Measurements from ENCODE around the gene TFCP2.

TFCP2 gene

DNA sequence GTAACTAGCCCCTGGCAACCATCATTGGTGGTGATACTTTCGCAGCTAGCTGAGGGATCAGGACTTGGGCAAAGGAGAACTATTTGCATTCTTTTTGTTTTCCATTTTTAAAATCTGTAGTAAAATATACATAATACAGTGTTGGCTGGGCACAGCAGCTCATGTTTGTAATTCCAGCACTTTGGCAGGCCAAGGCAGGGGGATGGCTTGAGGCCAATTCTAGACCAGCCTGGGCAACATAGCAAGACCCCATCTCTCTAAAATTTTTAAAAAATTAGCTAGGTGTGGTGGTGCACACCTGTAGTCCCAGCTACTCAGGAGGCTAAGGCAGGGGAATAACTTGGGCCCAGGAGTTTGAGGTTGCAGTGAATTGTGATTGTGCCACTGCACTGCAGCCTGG is 20.0 kb downstream of the TFCP2 start:
- H3K4me3 ChIP-seq (ENCODE audit: low read depth, low read length) = no peak overlapping the region
- TF ChIP-seq, protein P1, sequence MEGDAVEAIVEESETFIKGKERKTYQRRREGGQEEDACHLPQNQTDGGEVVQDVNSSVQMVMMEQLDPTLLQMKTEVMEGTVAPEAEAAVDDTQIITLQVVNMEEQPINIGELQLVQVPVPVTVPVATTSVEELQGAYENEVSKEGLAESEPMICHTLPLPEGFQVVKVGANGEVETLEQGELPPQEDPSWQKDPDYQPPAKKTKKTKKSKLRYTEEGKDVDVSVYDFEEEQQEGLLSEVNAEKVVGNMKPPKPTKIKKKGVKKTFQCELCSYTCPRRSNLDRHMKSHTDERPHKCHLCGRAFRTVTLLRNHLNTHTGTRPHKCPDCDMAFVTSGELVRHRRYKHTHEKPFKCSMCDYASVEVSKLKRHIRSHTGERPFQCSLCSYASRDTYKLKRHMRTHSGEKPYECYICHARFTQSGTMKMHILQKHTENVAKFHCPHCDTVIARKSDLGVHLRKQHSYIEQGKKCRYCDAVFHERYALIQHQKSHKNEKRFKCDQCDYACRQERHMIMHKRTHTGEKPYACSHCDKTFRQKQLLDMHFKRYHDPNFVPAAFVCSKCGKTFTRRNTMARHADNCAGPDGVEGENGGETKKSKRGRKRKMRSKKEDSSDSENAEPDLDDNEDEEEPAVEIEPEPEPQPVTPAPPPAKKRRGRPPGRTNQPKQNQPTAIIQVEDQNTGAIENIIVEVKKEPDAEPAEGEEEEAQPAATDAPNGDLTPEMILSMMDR (IDR thresholded peaks at IDR 0.05; ENCODE audit: low read depth, low read length) = no peak

DNA sequence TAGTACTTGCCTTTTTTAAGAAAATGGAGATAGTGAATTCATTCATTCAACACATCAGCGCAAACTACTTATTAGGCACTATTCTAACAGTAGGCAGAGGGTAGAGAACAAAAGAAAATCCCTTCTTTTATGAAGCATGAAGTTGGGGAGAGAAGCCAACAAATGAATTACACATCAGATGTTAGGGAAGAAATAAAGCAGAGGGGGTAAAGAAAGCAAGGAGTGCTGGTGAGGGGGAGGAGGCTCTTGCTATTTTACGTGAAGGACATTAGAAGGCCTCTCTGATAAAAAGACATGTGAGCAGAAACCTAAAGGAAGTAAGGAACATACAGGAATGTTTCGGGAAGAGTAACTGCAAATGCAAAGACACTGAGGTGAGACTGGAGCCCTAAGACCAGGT is 22.2 kb downstream of the TFCP2 start:
- TF ChIP-seq, protein P1 (IDR thresholded peaks at IDR 0.05; ENCODE audit: low read depth, low read length) = no peak
- H3K4me3 ChIP-seq (ENCODE audit: low read depth, low read length) = no peak overlapping the region

DNA sequence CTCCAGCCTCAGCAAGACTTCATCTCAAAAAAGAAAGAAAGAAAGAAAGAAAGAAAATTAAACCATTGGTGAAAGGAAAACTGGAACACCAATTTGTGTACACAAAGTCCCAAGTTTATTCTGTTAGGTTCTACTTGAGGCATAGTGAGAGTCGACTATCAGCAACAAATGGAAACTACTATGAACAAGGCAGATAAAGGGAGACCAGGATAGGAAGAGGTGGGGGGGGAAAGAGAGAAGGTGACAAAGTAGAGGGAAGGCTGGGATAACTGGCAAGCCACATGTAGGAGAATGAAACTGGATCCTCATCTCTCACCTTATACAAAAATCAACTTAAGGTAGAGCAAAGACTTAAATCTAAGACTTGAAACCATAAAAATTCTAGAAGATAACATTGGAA is 25.6 kb downstream of the TFCP2 start:
- TF ChIP-seq, protein P1 (IDR thresholded peaks at IDR 0.05; ENCODE audit: low read depth, low read length) = no peak

DNA sequence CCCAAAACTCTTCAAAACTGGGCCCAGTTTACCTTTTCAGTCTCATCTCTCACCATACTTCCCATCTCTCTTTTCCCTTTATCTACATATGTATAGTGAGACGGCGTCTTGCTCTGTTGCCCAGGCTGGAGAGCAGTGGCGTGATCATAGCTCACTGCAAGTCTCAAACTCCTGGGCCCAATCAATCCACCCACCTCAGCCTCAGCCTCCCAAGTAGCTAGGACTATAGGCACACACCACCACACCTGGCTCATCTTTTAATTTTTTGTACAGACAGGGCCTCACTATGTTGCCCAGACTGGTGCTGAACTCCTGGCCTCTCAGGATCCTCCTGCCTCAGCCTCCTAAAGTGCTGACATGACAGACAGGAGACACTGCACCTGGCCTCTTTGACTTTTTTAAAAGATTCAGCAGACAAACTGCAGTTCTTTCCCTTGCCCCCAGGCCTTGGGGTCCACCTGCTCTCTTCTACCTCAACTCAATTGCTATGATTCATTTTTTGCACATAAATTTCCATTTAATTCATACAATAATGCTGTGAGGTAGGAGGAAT is 33.6 kb downstream of the TFCP2 start:
- TF ChIP-seq, protein P1 (IDR thresholded peaks at IDR 0.05; ENCODE audit: low read depth, low read length) = no peak
- H3K4me3 ChIP-seq (ENCODE audit: low read depth, low read length) = no peak overlapping the region

More for the DNA sequence above, 25.6 kb downstream of the TFCP2 start:
- no peak overlapping the region for H3K4me3 ChIP-seq (ENCODE audit: low read depth, low read length)

DNA sequence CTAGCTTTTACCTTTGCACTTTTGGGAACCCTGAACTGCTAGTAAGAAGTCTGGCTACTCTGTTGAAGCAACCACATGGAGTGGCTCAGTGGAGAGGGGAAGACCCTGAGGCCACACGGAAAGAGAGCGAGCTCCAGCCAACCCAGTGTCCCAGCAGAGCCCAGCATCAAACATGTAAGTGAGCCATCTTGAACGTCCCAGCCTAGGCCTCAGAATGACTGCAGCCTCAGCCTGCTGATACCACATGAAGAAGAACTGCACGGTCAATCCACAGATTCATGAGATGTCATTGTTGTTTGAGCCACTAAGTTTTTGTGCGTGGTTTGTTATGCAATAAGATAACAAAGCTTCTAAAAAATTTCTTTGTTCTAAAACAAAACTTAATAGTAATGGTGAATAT is 40.2 kb downstream of the TFCP2 start:
- TF ChIP-seq, protein P1 (IDR thresholded peaks at IDR 0.05; ENCODE audit: low read depth, low read length) = no peak
- H3K4me3 ChIP-seq (ENCODE audit: low read depth, low read length) = no peak overlapping the region

DNA sequence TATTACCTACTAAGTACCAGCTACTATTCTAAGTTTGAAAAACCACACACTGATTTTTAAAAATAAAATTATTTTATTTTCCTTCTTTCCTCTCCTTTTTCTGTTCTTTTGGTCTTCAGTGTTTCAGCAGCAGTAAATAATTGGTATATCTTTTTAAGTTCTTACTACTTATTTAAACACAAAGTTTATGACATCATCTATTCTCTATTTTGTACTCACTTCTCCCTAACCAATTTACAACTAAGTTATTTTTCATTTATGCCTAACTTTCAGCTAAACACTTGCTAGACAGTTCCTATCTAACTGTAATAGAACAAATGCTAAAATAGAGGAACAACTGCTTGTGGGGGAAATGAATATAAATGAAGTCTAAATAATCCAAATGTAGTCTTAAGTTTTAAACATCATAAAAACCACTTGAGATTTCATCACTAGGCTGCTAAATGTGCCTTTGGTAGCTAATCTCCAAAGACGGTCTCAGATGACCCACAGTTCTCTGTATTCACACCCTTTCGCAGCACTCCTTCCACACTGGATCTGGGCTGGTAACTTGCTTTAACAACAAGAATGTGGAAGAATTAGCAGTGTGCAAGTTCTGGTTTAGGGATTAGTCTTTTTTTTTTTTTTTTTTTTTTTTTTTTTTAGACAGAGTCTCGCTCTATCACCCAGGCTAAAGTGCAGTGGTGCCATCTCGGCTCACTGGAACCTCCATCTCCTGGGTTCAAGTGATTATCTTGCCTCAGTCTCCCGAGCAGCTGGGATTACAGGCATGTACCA is 41.0 kb downstream of the TFCP2 start:
- no peak overlapping the region for H3K4me3 ChIP-seq (ENCODE audit: low read depth, low read length)
- TF ChIP-seq, protein P1 (IDR thresholded peaks at IDR 0.05; ENCODE audit: low read depth, low read length) = no peak

DNA sequence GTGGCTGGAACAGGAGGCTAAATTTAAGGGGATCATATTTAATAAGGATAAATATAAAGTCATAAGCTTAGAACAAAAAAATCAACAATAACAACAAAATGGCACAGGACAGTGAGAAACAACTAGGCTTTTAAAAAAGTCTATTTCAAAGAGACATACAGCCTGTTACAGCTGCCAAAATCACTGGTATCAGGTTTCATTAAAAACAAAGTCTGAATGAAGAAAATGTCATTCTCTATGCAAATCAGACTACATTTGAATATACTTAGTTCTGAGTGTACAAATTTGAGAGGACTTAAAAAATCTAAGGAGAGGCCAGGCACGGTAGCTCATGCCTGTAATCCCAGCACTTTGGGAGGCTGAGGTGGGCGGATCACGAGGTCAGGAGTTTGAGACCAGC is 44.0 kb downstream of the TFCP2 start:
- H3K4me3 ChIP-seq (ENCODE audit: low read depth, low read length) = no peak overlapping the region
- TF ChIP-seq, protein P1 (IDR thresholded peaks at IDR 0.05; ENCODE audit: low read depth, low read length) = no peak

Measured in WI38 (cell line).